Testis (tissue), 2 donors: Measurements from ENCODE around the gene TFEB.

Experiments used
- CTCF ChIP-seq, 3 experiments: fragments of 450-650 bp in 2 of 3; fragments of 200-600 bp in 1 of 3; sonication (generic) in 1 of 3; IDR thresholded peaks; one replicate each; pipeline ENCODE4 v1.5.1; 2016 to 2019; ENCODE audit warnings: antibody characterized with exemption in 3 of 3, mild to moderate bottlenecking in 2 of 3, moderate library complexity in 1 of 3
- POLR2A ChIP-seq: fragments of 450-650 bp; IDR thresholded peaks from one replicate; pipeline ENCODE4 v1.6.1; 2017; ENCODE audit warnings: antibody characterized with exemption, mild to moderate bottlenecking, moderate library complexity

- no peak for TF ChIP-seq POLR2A
- no peak for TF ChIP-seq CTCF (IDR thresholded peaks at IDR 0.05)
These were observed 82.3 kb downstream of the TFEB start for GRCh38 chr6:41652866-41653652.
